IMR-90 (cell line): ENCODE results near the gene ANKFY1. TPM values are rescaled to one million over a fixed set of nuclear protein-coding genes. Genes with fewer than 3 reads are reported as not detected.

Experiments used
- ATAC-seq: fragments of 200-7000 bp; cut with Tn5 transposase; 2 replicates; pipeline ENCODE4 v1.9.1; 2020; ENCODE audit warnings: low read depth, mild to moderate bottlenecking, moderate library complexity
- BruUV-seq: library from RNA; stranded (reverse); fragments of 400-500 nt; replicated peaks from 2 replicates; lab custom pipeline; 2021; lab: Mats Ljungman, UMichigan
- CTCF ChIA-PET: fragments of 300-600 bp; formaldehyde crosslinking; extraction: SDS; loops from one replicate; lab custom pipeline; 2021; ENCODE audit warnings: antibody characterized with exemption; lab: Yijun Ruan, JAX
- POLR2A ChIA-PET: fragments of 300-600 bp; sonication (Branson Sonifier 250); formaldehyde crosslinking; loops from one replicate; lab custom pipeline; 2022; ENCODE audit warnings: antibody characterized with exemption; ENCODE audit not compliant: unreplicated experiment; lab: Charles Lee
- DNase-seq: peaks from one replicate; pipeline ENCODE4 v3.0.0; 2013
- H2AFZ ChIP-seq: replicated peaks from 2 replicates; pipeline ENCODE3; 2013; ENCODE audit warnings: low read length, mild to moderate bottlenecking; ENCODE audit not compliant: poor library complexity
- H2AK5ac ChIP-seq: 2 replicates; pipeline ENCODE4 v1.6.1; 2013; ENCODE audit warnings: low read depth, low read length, inconsistent platforms
- H2AK9ac ChIP-seq: replicated peaks from 2 replicates; pipeline ENCODE3; 2013; ENCODE audit warnings: mild to moderate bottlenecking, low read depth, low read length, moderate library complexity; ENCODE audit not compliant: poor library complexity
- H2BK120ac ChIP-seq: 2 replicates; pipeline ENCODE4 v1.6.1; 2013; ENCODE audit warnings: low read depth, low read length, inconsistent platforms
- H2BK15ac ChIP-seq: 3 replicates; pipeline ENCODE4 v1.6.1; 2013; ENCODE audit warnings: low read depth, low read length, inconsistent platforms
- H2BK20ac ChIP-seq: 2 replicates; pipeline ENCODE4 v1.6.1; 2013; ENCODE audit warnings: low read depth, mild to moderate bottlenecking, inconsistent platforms, low read length, moderate library complexity
- H2BK5ac ChIP-seq: 2 replicates; pipeline ENCODE4 v1.6.1; 2013; ENCODE audit warnings: mild to moderate bottlenecking, low read depth, low read length, inconsistent platforms; ENCODE audit not compliant: poor library complexity, severe bottlenecking
- H3K14ac ChIP-seq: replicated peaks from 2 replicates; pipeline ENCODE4 v1.6.1; 2013; ENCODE audit warnings: low read depth, low read length, inconsistent platforms
- H3K18ac ChIP-seq: 2 replicates; pipeline ENCODE4 v1.6.1; 2013; ENCODE audit warnings: low read depth, low read length, control low read depth
- H3K23ac ChIP-seq: 2 replicates; pipeline ENCODE4 v1.6.1; 2013; ENCODE audit warnings: low read depth, low read length, inconsistent platforms
- H3K27ac ChIP-seq: 2 replicates; pipeline ENCODE4 v1.5.1; 2013; ENCODE audit warnings: mild to moderate bottlenecking, control low read depth, low read length; ENCODE audit not compliant: insufficient read depth
- H3K27me3 ChIP-seq: 2 replicates; pipeline ENCODE4 v1.6.1; 2013; ENCODE audit warnings: low read length; ENCODE audit not compliant: control insufficient read depth, insufficient read depth
- H3K36me3 ChIP-seq: 2 replicates; pipeline ENCODE4 v1.6.1; 2013; ENCODE audit warnings: low read length, mixed read lengths; ENCODE audit not compliant: control insufficient read depth, insufficient read depth
- H3K4ac ChIP-seq: 2 replicates; pipeline ENCODE4 v1.6.1; 2013; ENCODE audit warnings: low read depth, low read length, inconsistent platforms
- H3K4me1 ChIP-seq: 2 replicates; pipeline ENCODE4 v1.6.1; 2013; ENCODE audit warnings: low read length, mixed read lengths; ENCODE audit not compliant: control insufficient read depth, insufficient read depth
- H3K4me2 ChIP-seq: 2 replicates; pipeline ENCODE4 v1.6.1; 2013; ENCODE audit warnings: low read depth, mild to moderate bottlenecking, control low read depth, low read length, moderate library complexity
- H3K4me3 ChIP-seq: 2 replicates; pipeline ENCODE4 v1.5.1; 2013; ENCODE audit warnings: low read depth, mild to moderate bottlenecking, control low read depth, low read length, moderate library complexity; ENCODE audit not compliant: insufficient read depth
- H3K56ac ChIP-seq: 2 replicates; pipeline ENCODE4 v1.6.1; 2013; ENCODE audit warnings: low read length, inconsistent platforms; ENCODE audit not compliant: insufficient read depth; ENCODE audit errors: extremely low read depth
- H3K79me1 ChIP-seq, 2 experiments: 2 replicates each; pipeline ENCODE4 v1.6.1; 2013; ENCODE audit warnings: low read length in 2 of 2, inconsistent platforms in 1 of 2, low read depth in 1 of 2
- H3K9ac ChIP-seq: 2 replicates; pipeline ENCODE4 v1.6.1; 2013; ENCODE audit warnings: low read depth, low read length, control low read depth
- H3K9me1 ChIP-seq: 2 replicates; pipeline ENCODE4 v1.6.1; 2013; ENCODE audit warnings: low read length, inconsistent platforms; ENCODE audit not compliant: insufficient read depth
- H3K9me3 ChIP-seq: 2 replicates; pipeline ENCODE4 v1.6.1; 2013; ENCODE audit warnings: low read length; ENCODE audit not compliant: control insufficient read depth, insufficient read depth
- H4K20me1 ChIP-seq: 2 replicates; pipeline ENCODE4 v1.6.1; 2013; ENCODE audit warnings: low read length, inconsistent platforms; ENCODE audit not compliant: insufficient read depth
- H4K5ac ChIP-seq: 2 replicates; pipeline ENCODE4 v1.6.1; 2013; ENCODE audit warnings: mild to moderate bottlenecking, low read depth, low read length, control low read depth
- H4K8ac ChIP-seq, 2 experiments: 2 replicates each; pipeline ENCODE4 v1.6.1; 2013; ENCODE audit warnings: low read depth in 2 of 2, low read length in 2 of 2, control low read depth in 1 of 2, inconsistent platforms in 1 of 2
- H4K91ac ChIP-seq: 2 replicates; pipeline ENCODE4 v1.6.1; 2013; ENCODE audit warnings: low read depth, low read length, inconsistent platforms; ENCODE audit not compliant: insufficient read depth
- BHLHE40 ChIP-seq: fragments of 150-350 bp; IDR thresholded peaks from 2 replicates; pipeline ENCODE4 v1.6.1; 2016; ENCODE audit warnings: mild to moderate bottlenecking, low read depth, low read length
- CEBPB ChIP-seq: IDR thresholded peaks from 2 replicates; pipeline ENCODE4 v1.6.1; 2012; ENCODE audit warnings: low read depth, low read length, improper control_type of control experiment
- FOS ChIP-seq: fragments of 150-350 bp; IDR thresholded peaks from 2 replicates; pipeline ENCODE4 v1.6.1; 2016; ENCODE audit warnings: low read depth, low read length
- MAZ ChIP-seq: IDR thresholded peaks from 2 replicates; pipeline ENCODE4 v1.6.1; 2012; ENCODE audit warnings: low read depth, mild to moderate bottlenecking, low read length, improper control_type of control experiment, moderate library complexity, borderline replicate concordance
- MXI1 ChIP-seq: IDR thresholded peaks from 2 replicates; pipeline ENCODE4 v1.6.1; 2012; ENCODE audit warnings: low read depth, mild to moderate bottlenecking, low read length, moderate library complexity, borderline replicate concordance
- NFE2L2 ChIP-seq: fragments of 150-350 bp; IDR thresholded peaks from 2 replicates; pipeline ENCODE4 v1.6.1; 2016; ENCODE audit warnings: low read depth, mild to moderate bottlenecking, low read length
- POLR2A ChIP-seq: IDR thresholded peaks from 2 replicates; pipeline ENCODE4 v1.6.1; 2012; ENCODE audit warnings: mild to moderate bottlenecking, low read depth, low read length
- RAD21 ChIP-seq: IDR thresholded peaks from 2 replicates; pipeline ENCODE4 v1.6.1; 2012; ENCODE audit warnings: low read length, improper control_type of control experiment
- RCOR1 ChIP-seq: IDR thresholded peaks from 2 replicates; pipeline ENCODE4 v1.6.1; 2012; ENCODE audit warnings: mild to moderate bottlenecking, low read length, improper control_type of control experiment; ENCODE audit not compliant: insufficient replicate concordance
- RFX5 ChIP-seq: IDR thresholded peaks from 2 replicates; pipeline ENCODE4 v1.8.0; 2012; ENCODE audit warnings: low read depth, mild to moderate bottlenecking, low read length, moderate library complexity
- SMC3 ChIP-seq: fragments of 150-350 bp; IDR thresholded peaks from 2 replicates; pipeline ENCODE4 v1.6.1; 2016; ENCODE audit warnings: low read depth, mild to moderate bottlenecking, antibody characterized with exemption, low read length, moderate library complexity
- USF2 ChIP-seq: fragments of 150-350 bp; IDR thresholded peaks from 2 replicates; pipeline ENCODE4 v1.6.1; 2017; ENCODE audit warnings: mild to moderate bottlenecking, antibody characterized with exemption, low read length, low read depth
- WGBS, 2 experiments: methylation state at CpG; one replicate each; pipeline versions ENCODE4 v1.1.5 to v1.1.7; 2013; ENCODE audit warnings: missing lambda C conversion rate in 2 of 2; ENCODE audit not compliant: insufficient read length in 1 of 2; ENCODE audit errors: extremely low coverage in 2 of 2; 5-methylcytosine and 5-hydroxymethylcytosine counted together
- dilution Hi-C: fragments of 300-500 bp; cut with HindIII; formaldehyde crosslinking; loops from one replicate; pipeline ENCODE4 v1.14.3; 2018; ENCODE audit warnings: low sequenced_read_pairs; ENCODE audit not compliant: unreplicated experiment
- in situ Hi-C: fragments of 300-500 bp; cut with MboI; formaldehyde crosslinking; loops from 3 replicates; pipeline ENCODE4 v1.14.3; 2019; ENCODE audit warnings: low sequenced_read_pairs, inconsistent platforms, mixed read lengths
- intact Hi-C: fragments of 100-400 bp; cut with micrococcal nuclease; formaldehyde crosslinking; loops from 2 replicates; pipeline ENCODE4 v1.10.0; 2022
- polyA plus RNA-seq, 3 experiments: library from polyadenylated mRNA; depleted of rRNA; stranded (reverse); fragments of >200 nt; gene quantifications; 2 replicates each; pipeline ENCODE4 v1.2.3, GENCODE V29; 2012; ENCODE audit warnings: low replicate concordance in 1 of 3
- total RNA-seq: library from RNA; depleted of rRNA; stranded (reverse); fragments of >200 nt; gene quantifications from 2 replicates; pipeline ENCODE4 v1.2.3, GENCODE V29; 2012

The ANKFY1 gene
- total and polyA plus RNA-seq, 2 of the 4 experiments (the other 2 are of a cell fraction), result 32.3 to 48.9 TPM

- H3K4me1 ChIP-seq, result no peaks in the 10 kb centered on the region
- no peak overlapping the region for H4K5ac ChIP-seq
- no peak overlapping the region for H3K23ac ChIP-seq
- TF ChIP-seq POLR2A (no peak), NFE2L2 (no peak), CEBPB (no peak), FOS (no peak), MXI1 (no peak), RAD21 (no peak), MAZ (no peak), USF2 (no peak), RCOR1 (no peak), SMC3 (no peak), BHLHE40 (no peak), RFX5 (no peak)
- H3K36me3 ChIP-seq, result peaks cover 34% of the 10 kb centered on the region
- in situ Hi-C loops (no loop called here), dilution Hi-C loops (no loop called here), intact Hi-C loops (no loop called here)
- H3K27ac ChIP-seq, result no peak overlapping the region
- H3K27me3 ChIP-seq, result no peaks in the 10 kb centered on the region
- peaks cover 18% of the 10 kb centered on the region for H3K9me1 ChIP-seq
- peaks cover 5 to 69% of the 10 kb centered on the region in 2 experiments; a peak in 3 of 4 replicates for H3K79me1 ChIP-seq
- no peak overlapping the region for H2BK5ac ChIP-seq
- no peak overlapping the region for H3K4me2 ChIP-seq
- WGBS, 2 experiments, result 100% methylated on average over 2 of the region's 4 CpGs; no CpG with 5 or more reads in 1 of the 2 experiments
- H3K4me3 ChIP-seq, result no peak overlapping the region
- no peak overlapping the region for H2AK5ac ChIP-seq
- no peak overlapping the region for H2AFZ ChIP-seq
- H3K18ac ChIP-seq, result no peak overlapping the region
- H2BK15ac ChIP-seq, result no peak overlapping the region
- no peak overlapping the region for H2BK20ac ChIP-seq
- H2BK120ac ChIP-seq, result no peak overlapping the region
- H3K4ac ChIP-seq, result no peak overlapping the region
- no TSS peak for BruUV-seq
- no peaks in the 10 kb centered on the region for H3K9me3 ChIP-seq
- H4K20me1 ChIP-seq, result peaks cover 9% of the 10 kb centered on the region; the same call in 1 of the 2 replicates
- ATAC-seq (no peak), DNase-seq (no peak)
- H4K91ac ChIP-seq, result no peak overlapping the region
- no peak overlapping the region for H3K14ac ChIP-seq
- H3K56ac ChIP-seq, result no peak overlapping the region
- ChIA-PET CTCF (no interaction called here), POLR2A (no interaction called here)
- H4K8ac ChIP-seq, result no peak overlapping the region
- H3K9ac ChIP-seq, result no peak overlapping the region
- H2AK9ac ChIP-seq, result no peak overlapping the region
These were observed 144.5 kb downstream of the ANKFY1 start for GRCh38 chr17:4119299-4119698.
